HG02981 (cell line): Measurements from ENCODE around the gene CHIC2.

Source experiments
- ATAC-seq: cut with Tn5 transposase; IDR thresholded peaks from one replicate; pipeline ENCODE4 v1.9.1; 2021; ENCODE audit warnings: mild to moderate bottlenecking, moderate library complexity; ENCODE audit not compliant: unreplicated experiment

CHIC2 gene

DNA sequence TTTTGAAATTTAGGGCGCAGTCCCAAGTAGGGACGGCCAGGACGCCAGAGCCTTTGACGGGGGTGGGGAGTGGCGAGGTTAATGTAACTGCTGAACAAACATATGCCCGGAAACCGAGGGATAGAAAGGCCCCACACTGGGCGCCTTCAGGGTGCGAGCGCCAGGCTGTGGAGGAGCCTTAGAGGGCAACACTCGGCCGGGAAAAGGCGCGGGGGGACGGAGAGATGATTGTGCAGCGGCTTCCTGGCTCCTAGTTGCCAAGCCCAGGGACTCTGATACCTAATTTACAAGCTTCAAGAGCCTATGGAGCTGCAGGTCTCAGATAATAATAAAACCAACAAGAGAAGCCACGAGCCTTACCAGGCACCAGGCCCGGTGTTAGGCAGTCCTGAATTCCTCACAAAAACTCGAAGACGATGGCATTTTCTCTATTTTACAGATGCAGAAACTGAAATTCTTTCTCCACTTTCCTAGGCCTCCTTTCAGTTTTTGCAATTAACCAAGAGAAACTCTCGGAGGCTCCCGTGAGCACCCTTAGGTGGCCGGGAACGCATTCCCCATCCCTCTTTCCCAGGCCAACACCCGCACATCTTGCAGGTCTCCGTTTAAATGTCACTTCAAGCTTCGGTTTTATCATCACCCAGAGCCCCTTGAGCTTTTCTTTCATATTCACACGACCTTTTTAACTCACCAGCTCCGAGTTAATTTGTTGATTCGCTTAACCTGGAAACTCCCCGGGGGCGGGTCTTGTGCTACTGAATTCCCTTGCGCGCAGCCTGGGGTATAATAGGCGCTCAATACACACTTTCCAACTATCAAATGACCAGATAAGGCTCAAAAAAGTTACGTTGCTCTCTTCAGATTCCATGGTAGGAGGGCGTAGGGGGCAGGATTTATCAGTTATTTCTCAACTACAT is 29.2 kb upstream of the CHIC2 start:
- no peak for ATAC-seq

DNA sequence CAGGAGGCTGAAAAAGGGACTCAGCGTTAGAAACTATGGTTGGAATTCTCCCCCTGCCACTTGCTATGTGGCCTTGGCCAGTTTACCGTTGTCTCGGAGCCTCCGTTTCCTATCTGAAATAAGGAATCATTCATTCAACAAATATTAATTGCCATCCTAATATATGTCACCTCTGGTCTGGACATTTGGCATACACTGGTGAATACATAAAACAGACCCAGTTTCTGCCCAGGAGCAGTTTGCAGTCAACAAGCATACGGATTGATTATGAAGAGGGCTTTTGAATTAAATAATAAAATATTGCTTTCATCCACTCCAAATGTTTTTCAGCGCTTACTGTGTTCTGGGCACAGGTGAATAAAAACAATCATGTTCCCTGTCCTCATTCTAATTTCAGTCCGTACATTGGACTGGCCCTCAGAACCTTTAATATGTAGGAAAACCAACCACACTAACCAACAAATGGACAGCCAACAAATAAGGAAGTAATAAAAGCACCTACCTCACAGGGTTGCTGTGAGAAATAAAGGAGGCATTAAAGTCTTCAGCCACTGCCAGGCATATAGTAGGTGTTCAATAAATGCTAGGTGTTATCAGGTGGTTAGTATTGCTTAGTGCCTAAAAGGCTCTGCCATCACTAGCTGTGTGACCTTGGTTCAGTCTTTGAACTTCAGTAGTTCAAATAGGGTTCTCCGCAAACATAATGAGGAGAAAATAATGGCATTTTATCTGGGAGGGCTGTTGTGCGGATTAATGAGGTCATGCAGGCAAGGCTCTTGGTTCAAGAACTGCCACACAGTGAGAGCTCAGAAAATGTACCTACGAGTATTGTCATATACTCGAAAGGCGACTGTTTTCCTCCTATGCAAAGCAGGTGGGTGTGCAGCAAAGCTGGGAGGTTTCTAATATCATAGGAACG is 28.3 kb upstream of the CHIC2 start:
- ATAC-seq: no peak

DNA sequence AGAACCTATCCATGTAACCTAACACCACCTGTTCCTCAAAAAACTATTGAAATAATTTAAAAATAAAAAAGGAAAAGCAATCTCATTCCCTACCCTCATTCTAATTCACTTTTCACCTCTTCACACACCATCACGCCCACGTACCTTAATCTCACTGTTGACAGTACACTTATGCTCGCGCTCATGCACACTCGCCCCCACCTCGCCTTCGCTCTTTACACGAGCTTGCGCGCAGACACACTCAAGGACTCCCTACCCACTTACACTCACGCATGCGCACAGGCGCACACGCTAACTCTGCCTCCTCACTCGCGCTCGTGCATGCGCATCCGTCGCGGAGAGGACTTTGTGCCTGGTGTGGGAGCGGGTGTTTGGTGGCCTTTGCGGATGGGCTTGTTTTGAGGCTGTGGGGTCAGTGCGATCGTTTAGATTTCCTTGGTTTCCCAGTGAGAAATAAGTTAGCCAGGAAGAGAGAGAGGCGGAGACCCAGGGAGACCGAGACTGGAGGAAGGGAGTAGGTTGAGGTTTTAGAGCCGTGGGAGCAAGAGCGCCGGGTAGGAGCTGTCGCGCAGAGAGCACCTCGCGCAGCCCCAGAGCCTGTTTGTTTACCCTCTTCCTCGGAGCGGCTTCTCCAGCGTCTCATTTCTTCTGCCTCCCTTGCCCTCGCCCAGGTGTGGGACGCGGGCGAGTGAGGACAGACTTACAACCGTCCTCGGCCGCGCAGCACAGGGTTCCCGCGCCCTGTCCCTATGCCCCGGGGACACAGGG is 27.4 kb upstream of the CHIC2 start:
- ATAC-seq: peak; percentile 54

DNA sequence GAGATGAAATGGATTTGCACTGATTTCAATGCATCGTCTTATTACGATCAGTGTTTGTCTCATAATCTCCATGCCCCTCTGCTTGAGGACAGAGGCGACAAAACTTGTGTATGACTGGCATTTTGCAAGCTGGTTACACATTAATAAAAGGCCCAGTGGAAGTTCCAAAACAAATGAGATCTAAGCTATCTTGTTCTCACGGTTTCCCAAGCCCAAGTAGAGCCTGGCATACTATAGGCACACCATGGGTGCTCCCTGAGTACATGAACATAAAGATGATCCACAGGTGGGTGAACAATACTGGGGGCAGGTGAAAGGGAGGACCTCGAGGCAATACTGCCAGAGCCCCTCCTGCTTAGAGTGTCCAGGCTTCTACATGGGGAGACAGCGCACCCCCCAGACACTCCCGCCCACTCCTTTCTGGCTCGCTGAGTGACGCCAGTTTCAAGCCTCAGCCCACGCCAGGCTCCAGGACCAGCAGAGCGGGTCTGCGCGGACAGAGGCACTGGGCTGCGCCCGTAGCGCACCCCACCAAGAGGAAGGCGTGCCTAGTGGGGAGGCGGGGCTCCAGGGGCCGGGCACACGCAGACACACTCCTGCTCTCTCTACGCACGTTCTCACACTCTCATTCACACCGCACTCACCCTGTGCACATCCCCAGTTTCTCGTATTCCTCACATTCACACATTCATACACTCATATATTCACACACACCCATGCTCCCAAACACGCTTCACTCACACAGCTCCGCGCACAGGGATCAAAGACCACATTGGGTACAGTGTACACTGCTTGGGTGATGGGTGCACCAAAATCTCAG is 26.6 kb upstream of the CHIC2 start:
- no peak for ATAC-seq

DNA sequence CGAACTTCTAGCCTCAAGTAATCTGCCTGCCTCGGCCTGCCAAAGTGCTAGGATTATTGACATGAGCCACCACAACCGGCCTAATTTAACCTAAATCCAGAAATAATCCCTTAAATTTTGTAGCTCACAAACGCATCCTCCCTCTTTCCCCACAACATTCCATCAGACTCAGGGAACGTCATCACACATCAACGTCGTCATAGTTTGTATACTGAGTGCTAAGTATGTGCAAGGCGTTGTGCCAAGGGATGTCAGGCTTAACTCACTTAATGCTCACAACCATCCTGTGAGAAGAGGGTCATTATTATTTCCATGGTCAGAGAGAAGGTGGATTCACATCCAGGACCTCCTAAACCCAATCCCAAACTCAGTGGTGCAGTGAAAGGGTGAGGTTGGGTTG is 26.0 kb upstream of the CHIC2 start:
- no peak for ATAC-seq

DNA sequence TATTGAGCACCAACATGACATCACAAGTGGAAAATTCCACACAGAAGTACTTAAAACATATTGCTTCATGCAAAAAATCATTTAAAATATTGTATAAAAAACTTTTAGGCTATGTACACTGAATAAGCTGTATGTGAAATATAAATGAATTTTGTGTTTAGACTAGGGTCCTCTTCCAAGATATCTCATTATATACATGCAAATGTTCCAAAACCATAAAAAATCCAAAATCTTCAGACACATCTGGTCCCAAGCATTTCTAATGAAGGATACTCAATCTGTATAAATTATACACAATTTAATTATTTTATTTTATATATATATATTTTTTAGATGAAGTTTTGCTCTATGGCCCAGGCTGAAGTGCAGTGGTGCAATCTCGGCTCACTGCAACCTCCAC is 25.5 kb upstream of the CHIC2 start:
- ATAC-seq: no peak

DNA sequence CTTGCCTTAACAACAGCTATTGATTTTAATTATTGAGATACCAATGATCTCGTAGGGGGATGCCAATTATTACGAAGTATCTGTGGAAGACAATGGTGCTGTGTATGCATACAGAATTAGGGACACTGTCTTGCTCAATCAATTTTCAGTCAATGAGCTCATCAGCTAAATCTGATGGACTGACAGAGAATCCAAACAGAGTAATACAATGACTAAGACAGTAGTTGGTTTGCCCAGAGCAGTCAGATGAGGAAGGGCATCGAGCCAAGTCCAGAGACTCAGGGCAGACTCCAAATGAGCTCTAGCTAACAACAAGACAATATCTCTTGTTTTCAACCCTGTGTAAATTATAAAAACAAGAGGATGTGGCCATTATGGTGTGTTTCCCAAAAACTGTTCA is 20.9 kb upstream of the CHIC2 start:
- no peak for ATAC-seq

DNA sequence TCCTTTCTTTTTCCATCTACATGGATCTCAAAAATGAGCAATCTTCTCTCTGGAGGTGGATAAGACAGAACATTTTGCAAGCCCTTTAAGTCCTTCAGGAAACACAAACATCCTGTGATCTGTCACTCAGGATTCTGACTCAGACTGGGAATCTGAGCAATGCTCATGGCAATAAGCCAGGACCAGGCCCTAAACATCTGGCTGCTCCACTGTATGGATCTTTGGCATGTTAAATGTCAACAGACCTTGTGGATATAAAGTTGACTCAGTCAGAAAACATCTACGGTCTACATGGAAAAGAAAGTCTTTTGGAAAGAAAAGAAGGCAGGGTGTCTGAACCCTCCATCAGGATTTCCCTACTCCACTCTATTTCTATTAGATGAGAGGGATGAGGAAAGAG is 17.8 kb upstream of the CHIC2 start:
- no peak for ATAC-seq

DNA sequence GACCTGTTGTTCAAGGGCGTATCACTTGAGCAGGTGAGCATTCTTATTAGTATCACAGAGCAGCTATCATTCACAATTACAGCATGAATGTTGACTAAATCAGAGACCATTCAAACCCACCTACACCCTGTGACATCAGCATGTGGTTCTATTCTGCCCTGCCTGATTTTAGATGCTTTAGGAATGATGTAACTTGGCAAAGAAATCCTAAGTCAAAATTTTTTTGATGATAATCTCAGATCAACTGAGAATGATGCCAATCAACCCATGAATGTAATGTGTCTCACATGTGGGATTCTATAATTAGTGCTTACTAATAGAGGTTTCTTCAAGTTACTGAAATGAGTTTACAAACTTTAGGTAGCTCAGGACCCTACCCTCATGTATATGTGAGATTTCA is 13.4 kb upstream of the CHIC2 start:
- no peak for ATAC-seq

DNA sequence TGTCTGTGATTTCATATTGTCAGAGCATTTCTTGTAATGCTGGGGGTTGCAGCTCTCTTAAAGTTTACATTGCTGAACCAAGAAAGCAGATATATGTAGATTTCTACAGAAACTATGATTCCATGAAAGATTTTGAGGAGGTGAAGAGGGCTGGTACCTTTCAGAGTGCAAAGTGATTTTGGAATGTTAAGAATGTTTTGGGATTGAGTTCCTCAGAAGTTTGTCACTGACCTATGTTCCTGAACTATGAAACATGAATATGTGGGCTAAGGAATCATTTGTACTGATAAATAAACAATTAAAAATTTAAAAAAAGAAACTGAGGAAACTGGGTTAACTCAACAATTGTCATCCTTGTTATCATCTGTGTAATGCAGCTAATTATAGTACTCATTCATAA is 12.3 kb upstream of the CHIC2 start:
- no peak for ATAC-seq

DNA sequence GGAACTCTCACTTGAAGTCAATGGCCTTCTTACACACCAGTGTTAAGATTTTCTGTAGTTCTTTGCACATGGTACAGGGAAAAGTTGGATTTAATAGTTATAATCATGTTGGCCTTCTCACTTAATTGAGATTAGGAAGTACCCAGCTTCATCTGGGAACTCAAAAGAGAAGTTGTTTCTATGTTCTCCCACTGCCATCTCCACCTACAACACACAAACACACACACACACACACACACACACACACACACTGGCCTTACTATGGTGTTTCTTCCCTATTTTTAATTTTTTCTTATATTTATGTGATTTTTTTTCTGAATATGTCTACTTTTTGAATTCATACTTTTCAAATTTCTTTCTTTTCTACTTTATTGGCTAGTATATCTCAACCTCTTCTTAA is 10.0 kb upstream of the CHIC2 start:
- no peak for ATAC-seq

DNA sequence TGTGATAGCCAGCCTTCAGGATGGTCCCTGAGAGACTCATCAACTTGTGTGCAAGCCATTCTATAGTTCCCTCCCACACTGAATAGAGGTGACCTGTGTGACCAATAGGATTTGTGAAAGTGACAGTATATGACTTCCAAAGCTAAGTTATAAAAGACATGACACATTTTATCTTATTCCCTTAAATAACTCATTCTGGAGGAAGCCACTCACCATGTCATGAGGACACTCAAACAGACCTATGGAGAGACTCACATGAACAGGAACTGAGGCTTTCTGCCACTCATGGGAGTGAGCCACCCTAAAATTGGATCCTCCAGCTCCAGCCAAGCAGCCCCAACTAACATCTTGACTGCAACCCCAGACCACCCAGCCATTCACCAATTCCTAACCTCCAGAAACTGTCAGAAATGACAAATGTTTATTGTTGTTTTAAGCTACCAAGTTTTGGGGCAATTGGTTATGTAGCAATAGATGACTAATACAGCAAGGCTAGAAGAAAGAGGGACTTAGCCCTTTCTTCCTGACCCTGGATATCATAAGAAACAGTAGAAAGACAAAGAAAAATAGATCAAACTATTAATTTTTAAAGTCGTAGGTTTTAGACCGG is 9.0 kb upstream of the CHIC2 start:
- no peak for ATAC-seq

DNA sequence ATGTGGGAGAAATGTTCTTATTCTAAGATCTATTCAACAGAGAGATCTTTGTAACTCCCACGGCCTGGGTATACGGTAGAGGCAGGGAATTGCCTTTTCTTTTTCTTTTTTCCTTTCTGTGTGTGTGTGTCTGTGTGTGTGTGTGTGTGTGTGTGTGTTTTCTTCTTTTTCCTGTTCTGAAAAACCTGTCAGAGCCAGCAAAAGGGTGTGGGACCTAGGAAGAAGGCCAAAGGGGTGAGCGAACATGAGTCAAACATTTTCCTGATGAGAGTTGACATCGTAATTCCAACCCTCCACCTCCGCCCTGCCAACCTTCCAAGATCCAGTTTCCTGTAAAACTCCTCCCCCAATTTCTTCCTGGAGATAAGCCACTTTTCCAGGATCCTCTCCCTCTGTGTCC is 2.8 kb upstream of the CHIC2 start:
- ATAC-seq: no peak

DNA sequence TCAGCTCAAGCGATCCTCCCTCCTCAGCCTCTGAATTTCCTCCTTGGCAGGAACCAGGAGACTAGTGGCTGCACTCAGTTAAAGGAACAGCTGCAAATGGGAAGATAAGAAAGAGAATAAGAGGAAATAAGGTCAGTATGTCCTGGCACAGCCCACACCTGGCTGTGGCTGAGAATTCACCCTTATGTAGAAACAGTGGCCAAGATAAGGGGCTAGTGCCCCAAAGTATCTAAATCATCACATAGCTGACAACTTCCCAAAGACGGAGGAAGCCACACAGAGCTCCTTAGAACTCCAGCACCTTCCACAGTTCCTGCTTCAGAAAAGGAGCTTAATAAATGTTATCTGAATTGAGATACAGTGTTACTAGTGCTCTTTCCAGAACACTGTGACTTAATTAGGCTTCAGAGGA is 2.3 kb upstream of the CHIC2 start:
- ATAC-seq: no peak

DNA sequence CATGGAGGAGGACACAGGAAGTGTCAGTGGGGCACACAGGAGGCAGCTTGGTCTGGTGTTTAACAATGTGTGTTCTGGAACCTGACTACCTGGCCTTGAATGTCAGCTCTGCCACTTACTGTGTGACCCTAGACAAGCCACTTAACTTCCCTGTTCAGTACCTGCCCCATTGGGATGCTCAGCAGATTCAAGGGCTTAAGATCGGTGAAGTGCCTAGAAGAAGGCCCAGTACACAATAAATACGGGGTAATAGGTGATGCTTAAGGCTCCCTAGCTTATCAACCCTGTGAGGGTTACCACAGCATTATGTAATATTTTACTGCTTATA is 1.6 kb upstream of the CHIC2 start:
- no peak for ATAC-seq

DNA sequence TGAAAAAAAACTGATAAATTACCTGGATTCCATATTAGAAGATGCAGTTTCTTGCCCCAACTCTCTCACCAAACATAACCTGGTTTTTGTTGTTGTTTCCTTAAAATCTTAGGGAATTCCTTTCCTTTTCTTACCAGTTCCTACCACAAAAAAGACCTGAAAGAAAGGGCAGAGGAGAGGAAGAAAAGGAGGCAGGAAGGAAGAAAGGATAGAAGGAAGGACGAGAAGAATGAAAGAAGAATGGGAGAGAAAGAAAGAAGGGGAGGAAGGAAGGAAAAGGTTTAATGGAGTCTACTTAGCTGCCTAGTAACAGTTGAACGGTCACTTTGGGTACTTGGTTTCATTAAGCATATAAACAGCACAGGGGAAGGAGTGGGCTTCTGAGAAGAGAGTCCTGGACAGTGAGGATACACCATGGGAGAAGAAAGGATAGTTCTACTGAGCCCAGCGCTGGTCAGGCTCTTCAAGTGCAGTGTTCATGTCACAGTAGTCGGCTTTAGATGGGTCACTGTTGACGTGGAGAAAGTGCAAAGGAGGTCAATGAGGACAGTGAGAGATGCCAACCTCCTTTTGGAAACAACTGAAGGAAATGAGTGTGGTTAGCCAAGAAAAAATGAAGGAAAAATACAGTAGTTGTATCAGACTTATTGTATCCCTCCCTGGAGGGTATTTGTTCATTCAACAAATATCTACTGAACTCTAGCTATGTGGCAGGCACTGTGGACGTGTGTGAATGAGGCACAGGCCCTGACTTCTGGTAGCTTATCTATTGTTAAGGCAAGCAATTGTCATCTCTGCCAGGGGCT is 1.1 kb upstream of the CHIC2 start:
- no peak for ATAC-seq

DNA sequence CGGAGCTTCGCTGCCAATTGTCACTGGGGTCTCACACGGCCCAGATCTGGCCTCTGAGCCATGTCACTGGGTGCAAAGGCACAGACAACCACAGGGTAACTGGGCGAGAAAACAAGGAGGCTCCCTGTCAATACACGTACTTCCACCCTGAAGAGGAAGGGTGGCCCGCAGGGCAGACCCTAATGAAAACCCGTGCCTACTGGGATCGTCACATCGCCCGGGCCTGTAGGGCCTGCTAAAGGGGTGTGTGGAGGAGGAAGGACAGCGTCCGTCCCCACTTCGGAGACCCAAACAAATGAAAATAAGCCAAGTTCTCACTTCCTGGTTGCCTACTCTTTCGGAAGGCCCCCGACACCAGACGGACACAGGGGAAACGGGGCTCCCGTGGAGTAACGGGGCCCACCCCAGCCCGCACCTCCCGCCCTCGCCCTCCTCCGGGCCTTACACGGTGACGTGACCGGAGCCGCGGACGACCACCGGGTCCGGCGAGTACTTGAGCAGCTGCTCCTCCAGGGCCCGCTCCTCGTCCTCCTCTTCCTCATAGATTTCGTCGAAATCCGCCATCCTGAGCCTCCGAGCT is 578 bp downstream of the CHIC2 start:
- peak; percentile 32 for ATAC-seq

DNA sequence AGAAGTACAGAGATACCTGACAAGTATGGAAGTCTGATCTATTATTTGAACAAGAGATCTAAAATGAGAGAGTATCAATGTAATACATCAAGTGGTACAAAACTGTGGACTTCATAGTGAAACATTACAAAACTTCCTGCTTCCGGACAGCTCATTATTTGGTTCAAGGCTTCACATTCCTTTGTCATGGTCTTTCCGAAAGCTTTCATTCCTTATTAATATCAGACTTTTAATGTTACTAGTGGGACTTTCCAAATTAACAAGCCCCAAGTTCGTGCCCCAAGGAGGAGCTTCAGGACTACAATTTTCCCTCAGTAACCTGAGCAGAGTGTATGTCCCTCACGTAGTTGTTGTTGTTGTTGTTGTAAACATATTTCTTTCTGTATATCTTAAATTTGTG is 1.2 kb downstream of the CHIC2 start:
- ATAC-seq: no peak

DNA sequence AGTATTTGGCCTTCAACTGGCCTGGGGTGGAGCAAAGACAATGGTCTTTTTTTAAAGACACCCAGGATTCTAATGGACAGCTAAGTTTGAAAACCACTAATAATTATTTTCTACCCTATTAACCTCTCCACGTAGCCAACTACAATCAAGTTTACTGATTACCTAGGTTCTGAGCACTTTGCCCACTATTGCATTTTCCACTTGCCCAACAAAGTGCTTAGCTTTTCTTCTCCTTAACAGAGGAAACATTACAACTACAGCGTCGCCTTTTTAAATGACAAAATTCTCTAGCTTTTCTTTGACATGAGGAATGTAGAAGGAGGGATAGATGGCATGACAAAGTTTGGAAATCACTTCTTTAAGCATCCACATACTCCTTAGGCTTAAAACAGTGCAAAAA is 2.0 kb downstream of the CHIC2 start:
- ATAC-seq: no peak
